IPS-11a (cell line): ENCODE measurements around the gene AFAP1.

ENCODE experiments used
- H3K4me3 ChIP-seq: one replicate; pipeline ENCODE4 v1.5.1; 2013; ENCODE audit warnings: low read depth, low read length, control low read depth

The AFAP1 gene

DNA sequence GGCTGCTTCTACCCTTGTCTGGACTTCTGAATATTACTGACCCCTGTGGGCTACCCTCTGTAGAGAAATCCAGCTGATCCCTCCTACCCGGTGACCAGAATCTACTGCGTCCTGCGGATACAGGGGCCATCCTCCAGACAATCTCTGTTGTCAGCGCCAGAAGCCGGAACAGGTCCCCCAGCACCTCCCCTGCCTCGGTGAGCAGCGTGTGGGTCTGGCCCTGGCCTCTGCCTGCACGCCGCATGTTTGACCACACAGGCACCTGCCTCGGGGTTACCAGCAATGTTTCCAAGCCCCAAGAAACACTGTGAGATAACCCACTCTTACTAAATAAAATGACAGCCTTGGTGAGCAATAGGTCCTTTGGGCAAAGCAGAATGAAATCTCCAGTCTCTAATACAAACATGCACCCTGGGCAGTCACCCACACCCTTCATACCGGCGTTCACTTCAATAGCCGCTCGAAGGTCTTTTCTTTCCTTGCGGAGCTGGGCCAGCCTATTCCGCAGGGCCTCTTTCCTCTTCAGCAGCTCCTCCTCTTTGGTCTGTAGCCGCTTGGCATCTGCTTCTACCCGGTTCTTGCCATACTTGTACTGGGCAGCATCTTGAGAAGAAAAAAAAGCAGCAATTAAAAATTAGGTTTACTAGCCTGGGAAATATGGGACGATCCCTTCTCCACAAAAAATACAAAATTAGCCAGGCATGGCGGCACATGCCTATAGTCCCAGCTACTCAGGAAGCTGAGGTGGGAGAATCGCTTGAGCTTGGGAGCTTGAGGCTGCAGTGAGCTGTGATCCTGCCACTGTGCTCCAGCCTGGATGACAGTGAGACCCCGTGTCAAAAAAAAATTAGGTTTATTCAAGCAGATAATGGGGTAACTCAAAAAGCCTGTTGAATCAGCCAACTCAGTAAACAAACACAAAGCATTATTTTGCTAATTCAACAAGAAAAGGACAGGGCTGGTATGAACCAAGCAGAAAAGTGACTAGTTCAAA lies 165.1 kb downstream of the AFAP1 start:
- H3K4me3 ChIP-seq: no peak overlapping the region

DNA sequence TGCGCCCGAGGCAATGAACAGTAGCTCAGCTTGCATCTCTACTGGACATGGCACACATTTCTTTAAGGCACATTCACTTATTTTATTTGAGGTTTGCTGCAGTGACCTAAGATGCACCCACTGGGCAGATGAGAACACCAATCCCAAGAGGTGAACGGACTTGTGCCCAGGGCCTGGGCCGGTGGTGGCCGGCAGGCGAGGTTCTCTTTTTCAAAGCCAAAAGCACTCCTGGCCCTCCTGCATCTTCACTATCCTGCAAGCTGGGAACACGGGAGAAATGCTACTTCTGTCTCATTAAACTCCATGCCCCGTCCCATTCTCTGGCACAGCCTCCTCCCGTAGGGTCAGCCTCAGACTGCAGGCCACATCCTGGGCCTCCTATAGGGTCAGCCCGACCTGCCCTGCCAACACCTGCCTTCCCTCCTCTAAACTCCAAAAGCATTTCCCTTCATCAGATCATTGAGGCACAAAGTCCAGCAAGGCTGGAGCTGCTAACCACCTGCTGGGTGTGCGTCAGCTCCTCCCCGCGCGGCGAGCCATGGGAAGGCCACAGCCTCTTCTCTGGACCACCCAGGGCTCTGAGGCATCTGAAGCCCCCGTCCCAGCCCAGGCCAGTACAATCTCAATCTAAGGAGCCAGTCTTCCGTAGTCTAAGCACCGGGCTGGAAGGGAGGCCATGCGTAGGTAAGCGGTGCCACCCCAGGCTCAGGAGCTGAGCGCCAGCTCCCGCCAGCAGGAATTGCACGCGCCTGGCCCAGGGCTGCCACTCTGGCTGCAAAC lies 166.1 kb downstream of the AFAP1 start:
- H3K4me3 ChIP-seq: no peak overlapping the region

DNA sequence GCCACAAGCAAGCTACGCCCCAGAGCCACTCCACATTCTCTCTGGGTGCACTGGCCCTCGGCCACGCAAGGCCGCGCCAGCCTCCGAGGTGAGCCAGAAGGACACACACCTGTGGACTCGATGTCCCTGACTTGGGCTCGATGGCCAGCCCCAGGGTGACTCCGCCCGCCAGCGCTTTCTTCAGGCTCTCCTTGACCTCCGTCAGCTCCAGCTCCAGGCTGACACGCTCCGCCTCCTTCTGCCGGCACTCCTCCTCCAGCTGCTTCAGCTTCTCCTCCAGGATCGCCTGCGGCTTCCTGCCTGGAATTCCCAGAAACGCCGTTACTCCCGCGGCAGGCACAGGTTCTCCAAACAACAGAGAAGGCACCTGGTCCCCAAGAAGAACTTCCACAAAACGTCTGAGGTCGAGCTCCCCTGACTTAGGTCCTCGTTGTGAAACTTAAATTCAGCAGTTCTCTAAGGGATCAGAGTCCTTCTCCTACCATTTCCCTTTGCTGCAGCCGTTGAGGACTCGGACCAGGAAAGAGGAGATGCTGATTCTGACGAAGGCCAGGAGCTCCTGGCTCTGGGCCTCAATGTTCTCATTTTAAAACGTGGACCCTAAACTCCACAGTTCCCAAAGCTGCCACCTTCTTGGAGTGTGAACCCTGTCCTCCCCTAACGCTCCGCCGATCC lies 166.8 kb downstream of the AFAP1 start:
- H3K4me3 ChIP-seq: no peak overlapping the region

DNA sequence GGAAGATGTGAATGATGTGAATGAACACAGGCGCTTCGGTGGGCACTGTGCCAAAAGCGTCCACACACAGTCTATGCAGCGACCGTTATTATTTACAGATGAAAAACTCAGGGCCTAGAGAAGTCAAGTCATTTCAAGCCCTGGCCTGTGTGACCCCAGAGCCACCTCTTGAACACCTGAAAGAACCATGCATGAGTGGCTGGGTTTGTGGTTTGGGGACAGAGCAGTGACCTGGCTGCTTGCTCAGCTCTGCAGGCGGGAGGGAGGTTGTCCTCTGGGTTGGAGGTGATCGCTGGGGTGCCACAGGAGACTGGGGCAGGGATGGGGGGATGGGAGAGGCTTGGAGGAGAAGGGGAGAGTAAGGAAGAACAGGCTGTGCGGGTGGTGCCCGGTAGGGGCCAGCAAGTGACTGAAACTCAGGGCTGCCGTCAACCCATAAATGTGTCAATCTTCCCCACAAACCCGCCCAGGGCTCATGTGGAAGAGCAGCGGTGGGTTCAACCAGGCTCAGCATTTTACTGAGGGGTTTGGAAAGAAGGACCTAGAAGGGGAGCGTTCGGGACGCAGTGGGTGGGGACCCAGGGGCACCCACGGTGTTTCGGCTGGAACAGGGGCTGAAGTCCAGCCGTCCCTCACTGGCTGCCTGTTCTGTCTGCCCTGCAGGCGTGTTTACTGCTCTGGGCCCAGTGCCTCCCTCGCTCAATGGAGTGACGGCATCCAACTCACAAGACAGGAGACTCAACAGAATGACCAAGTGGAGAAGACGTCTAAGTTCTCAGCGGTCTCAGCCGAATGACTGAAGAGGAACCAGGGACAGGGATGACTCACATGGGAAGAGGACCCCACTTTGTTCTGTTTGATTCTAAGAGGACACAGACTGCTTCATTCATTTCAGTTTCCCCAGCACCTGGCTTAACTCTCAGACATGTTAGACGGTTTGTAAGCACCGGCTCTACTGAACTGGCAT lies 167.8 kb downstream of the AFAP1 start:
- no peak overlapping the region for H3K4me3 ChIP-seq

DNA sequence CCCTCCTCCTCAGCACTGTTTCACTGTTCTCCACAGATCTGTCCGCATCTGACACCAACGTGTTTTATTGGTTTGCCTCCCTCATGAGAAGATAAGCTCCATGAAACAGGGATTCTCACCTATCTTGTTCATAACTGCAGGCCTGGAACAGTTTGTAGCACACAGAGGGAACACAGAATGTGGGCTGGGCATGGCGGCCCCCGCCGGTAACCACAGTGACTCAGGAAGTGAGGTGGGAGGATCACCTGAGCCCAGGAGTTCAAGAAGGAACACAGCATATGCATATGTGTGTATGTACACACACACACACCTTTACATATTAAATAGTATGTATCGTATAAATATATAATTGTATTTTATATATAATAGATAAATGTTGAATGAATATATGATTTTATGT lies 168.6 kb downstream of the AFAP1 start:
- no peak overlapping the region for H3K4me3 ChIP-seq

DNA sequence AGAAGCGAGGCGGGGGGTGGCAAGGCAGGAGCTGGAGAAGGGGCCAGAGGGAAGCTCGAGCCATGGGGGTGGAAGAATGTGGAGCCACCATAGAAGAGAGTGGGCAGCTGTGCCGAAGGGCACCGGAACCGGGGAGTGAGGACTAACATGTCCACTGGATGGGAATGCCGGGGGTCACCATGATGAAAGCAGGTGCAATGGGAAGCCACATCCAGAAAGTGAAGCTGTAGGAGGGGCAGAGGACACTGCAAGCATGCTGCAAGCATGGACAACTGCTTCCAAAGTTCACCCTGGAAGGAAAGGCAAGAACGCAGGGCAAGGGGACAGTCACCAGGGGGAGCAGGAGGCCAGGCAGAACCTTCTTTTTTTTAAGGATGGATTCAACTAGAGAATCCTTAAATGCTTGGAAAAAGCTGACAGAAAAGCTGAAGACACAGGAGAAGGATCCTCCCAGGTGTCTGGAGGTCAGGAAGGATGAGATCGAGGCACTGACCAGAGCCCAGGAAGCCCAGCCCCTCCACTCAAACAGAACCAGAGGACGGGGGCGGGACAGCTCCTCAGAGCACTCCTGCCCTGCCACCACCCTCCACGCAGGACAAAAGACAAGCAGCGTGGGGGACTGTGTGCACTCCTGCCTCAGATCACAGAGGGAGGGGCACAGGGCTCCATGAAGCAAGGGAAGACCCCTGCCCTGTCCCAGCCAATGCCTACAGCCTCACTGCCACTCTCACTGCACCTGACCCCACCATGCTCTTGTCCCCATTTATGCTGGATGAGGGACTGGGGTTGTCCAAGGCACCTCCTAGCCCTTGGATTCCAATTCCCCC lies 169.2 kb downstream of the AFAP1 start:
- no peak overlapping the region for H3K4me3 ChIP-seq

DNA sequence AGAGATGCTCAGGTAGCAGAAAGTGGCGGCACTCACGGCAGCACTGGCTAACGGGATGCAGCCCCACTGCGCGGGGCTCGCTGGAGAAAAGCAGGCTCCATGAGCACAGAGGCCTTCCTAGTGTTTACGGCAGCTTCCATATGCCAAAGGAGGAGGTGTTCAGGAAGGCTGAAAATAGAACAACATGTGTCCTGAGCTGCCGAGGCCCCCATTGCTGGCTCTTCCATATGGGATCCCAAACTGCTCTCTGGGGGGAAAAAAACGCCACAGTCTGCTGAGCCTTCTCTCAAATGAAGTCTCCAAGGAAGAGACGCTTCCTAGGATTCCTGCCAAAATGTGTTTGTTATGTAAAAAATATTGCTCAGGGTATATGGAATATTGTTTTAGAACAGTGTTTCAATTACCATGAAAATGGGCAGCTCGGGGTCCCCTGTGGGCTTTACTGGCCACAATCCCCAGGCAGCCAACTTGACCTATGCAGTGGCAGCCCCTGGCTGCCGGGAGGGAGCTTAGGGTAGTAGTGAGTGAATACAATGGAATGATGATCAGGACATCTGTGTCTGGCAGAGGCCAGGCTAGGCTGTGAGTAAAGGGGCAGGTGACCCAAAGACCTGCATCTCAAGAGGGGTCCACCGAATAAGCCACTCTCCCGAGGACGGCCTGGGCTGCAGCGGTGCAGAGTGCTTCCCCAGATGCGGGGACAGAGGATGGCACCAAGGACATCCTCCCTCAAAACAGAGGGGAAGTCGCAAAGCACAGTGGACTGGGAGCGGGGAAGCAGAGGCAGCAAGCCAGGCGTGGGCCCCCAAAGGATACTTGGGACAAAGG lies 170.1 kb downstream of the AFAP1 start:
- no peak overlapping the region for H3K4me3 ChIP-seq

DNA sequence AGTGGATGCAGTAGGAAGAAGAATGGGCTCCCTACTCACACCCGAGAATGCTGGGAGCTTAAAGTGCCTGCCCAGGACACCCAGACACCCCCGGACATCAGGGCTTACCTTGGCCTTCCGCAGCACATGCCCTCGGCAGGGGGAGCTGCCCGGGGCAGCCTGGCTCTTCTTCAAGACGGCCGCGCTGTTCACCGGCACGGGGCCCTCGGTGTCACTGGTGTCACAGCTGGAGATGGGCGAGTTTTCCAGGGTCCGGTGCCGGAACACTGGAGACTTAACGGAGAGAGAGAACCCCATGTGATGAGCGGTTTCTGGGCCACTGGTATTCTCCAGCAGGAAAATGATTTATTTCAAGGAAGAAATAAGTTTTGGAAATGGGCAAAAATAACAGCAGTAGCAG lies 170.9 kb downstream of the AFAP1 start:
- no peak overlapping the region for H3K4me3 ChIP-seq

DNA sequence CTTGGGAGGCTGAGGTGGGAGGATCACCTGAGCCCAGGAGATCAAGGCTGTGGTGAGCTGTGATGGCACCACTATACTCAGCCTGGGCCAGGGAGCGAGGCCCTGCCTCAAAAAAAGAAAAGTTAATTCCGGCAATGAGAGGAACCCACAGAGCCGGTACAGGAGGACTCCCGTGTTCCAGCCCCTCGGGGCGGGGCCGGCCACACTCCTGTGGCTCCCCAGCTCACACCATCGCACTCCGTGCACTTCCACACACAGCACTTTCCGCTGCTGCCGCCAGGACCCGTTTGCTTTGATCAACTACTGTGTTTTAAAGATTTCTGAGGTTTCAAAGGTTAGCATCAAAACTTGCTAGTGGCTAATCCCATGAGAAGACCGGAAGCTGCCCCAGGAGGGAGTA lies 171.7 kb downstream of the AFAP1 start:
- H3K4me3 ChIP-seq: no peak overlapping the region

DNA sequence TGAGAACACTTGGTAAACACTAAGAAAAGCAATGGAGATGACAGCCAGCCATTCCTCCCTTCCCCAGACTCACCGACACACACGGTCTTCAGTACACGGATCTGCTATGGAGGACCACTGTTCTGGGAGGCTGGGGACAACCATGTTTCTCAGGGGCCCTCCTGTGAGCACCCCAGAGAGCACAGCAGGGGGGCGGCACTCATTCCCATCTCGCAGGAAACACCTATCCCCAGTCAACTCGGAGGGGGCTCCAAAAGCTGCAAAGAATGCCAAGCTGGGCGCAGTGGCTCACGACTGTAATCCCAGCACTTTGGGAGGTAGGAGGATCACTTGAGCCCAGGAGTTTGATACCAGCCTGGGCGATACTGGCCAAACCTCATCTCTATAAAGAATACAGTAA lies 172.1 kb downstream of the AFAP1 start:
- H3K4me3 ChIP-seq: no peak overlapping the region

DNA sequence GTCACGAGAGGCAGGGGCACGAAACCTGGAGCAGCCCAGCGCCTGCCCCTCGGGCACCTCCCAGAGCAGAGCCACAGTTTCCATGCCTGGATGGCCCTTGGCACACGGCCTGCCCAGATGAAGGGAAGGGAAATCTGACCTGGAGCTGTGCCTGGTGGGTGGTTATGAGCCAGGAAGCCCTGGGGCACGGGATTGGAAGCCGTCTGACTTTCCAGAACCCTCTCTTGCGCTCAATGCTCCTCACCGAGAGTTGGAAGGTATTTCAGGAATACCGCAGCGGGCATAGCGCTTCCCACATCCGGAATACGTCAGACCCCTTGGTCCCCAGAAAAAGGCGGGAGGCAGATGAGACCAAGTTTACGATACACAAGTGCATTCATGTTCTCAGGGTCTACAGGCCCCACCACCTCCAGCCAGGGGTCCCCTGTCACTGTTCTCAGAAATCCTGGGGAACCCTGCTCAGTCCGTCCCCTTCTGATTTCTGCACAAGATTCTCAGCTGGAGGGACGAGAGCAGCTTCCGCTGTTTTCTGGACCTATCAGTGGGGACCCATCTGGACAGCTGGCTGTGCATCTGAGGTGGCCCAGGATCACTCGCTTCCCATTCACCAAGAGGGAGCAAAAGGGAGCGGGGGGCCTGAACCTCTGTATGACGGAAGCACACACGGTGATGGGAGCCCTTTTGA lies 172.9 kb downstream of the AFAP1 start:
- no peak overlapping the region for H3K4me3 ChIP-seq

DNA sequence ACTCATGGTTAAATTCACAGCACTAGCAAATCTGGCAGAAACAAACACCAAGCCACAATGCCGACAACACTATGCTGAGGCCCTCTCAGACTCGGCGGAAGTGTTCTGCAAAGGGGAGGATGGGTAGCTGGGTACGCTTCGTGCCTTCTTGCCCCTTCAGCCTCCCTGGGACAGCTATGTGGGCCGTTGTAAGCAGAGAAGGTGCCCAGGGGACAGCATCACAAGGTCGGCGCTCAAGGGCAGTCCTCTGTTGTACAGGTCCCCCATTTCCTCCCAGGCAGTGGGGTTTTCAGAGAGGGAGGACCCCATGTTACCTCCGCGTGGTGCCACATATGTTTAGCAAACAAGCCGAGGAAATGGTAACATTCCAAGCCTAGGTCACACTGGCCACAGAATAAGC lies 173.6 kb downstream of the AFAP1 start:
- H3K4me3 ChIP-seq: no peak overlapping the region

DNA sequence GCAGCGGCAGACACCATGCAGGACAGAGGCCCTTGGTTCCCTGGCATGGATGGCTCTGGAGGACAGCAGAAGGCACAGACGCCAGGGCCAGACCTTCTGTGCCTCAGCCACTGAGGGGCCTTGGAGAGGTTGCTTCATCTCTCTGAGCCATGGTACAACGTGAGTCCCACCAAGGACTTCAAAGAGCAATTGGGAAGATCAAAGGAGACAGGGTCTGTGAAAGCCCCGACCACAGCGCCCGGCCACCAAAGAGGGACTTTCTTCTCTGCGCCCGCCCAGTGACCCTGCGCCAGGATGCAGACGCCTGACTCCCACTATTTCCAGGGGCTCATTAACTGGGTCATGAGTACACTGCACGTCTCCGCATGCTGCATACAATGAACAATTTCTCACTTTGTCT lies 174.0 kb downstream of the AFAP1 start:
- no peak overlapping the region for H3K4me3 ChIP-seq

DNA sequence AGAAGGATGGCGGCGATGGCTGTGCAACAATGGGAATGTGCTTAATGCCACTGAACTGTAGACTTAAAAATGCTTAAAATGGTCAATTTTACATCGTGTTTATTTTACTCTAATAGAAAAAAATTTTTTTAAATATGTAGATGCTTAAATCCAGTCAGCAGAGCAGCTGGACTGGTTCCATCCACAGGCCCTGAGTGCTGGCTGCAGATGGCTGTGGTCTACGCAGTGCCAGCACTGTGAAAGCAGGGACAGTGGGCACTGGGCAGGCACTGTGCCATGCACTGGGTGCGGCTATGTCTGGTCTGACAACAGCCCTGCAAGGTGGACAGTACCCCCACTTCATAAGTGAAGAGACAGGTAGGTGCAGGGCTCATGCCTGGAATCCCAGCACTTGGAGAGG lies 175.2 kb downstream of the AFAP1 start:
- H3K4me3 ChIP-seq: no peak overlapping the region

DNA sequence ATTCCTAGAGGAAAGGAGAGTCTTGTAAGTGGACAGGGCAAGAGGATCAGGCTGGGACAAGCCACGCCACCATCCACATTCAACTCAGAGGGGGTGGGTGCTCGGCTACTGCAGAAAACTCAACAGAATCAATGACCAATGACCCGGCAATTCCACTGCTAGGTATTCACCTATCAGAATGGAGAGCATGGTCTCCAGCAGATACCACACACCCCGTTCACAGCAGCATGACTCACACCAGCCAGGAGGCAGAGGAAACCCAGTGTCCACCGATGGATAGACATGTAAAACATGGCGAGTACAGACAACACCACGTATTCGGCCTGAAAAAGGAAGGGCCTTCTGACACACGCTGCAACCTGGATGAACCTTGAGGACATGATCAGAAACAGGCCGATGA lies 175.9 kb downstream of the AFAP1 start:
- no peak overlapping the region for H3K4me3 ChIP-seq

DNA sequence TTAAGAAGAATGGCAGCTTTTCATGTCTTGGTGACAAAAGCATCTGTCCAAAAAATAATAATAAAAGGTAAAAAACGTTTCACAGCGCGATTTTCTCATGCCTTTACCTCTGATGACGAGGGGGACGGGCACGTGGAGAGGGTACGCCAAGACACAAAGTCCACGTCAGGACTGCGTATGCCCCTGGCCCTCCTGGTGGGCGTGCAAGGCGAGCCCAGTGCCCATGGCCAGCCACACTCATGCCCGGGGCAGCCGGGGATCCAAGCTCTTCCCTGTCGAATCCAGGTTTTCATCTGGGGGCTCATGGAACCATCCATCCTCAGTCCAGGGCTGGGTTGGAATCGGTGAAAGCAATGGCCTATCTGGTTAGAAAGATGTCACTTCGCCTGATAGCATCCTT lies 176.6 kb downstream of the AFAP1 start:
- H3K4me3 ChIP-seq: no peak overlapping the region

DNA sequence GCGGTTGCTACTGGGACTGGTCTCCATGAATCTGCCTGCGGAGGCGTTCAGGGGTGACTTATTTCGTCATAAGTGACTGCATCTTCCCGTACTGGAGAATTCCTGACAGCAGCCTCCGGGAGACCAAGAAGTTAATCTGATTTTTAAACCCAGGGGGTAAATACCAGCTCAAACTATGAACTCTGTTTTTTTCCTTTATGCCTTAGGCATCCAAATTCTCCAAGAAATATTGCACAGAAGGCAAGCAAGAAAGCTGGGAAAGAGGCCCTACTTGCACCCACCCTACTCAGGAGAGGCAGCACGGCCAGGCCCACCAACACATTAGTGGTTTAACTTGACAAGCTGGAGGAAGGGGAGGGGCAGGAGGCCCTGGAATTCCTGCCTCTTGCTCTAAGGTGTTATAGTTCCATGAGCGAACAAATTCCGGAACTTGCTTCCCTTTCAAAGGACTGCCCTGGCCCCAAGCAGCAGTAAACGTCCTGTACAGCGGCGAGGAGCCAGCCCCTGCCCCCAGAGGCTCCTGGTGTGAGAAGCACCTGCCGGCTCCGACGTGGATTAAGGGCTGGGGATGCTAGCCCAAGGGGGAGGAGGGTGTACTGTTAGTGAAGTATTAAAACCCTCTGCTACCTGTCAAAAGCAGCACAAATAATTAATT lies 177.2 kb downstream of the AFAP1 start:
- no peak overlapping the region for H3K4me3 ChIP-seq

DNA sequence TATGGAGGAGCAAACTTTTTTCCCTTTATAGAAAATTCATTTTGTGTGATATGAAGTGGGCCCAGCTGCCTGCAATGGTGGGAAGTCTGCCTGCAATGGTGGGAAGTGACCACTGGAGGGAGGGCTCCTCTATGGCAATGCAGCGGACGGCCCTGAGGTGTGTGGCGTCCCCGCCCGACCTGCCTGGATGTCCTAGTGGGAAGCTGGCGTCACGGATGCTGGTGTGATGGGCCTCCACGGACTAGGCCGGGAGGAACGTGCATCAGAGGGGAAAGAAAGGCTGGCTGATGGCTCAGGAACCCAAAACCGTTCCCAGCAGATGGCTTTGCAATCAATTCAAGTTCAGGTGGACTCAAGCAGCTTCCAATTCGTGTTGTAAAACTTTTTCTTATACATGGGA lies 177.9 kb downstream of the AFAP1 start:
- no peak overlapping the region for H3K4me3 ChIP-seq
